Activated CD8-positive, alpha-beta memory T cell treated with anti-CD3 and anti-CD28 coated beads for 4 hours (primary cell): ENCODE data around the gene MCMBP.
"Not testable (repeated sequence)": the region's sequence is repeated elsewhere in the genome, so short reads cannot be mapped to it uniquely, and the experiment has no call there.

ENCODE experiments used
- DNase-seq, 2 donors: peaks; one replicate each; pipeline ENCODE4 v3.0.0-alpha.2; 2020; ENCODE audit warnings: low read depth in 2 of 2

MCMBP gene

GRCh38 chr10:119872610-119872859 lies at the start of gene MCMBP:
Gene MCMBP (minus strand): TSS chr10:119872843. CDS start chr10:119872584, 259 bp downstream.
- DNase-seq = no peak

DNA sequence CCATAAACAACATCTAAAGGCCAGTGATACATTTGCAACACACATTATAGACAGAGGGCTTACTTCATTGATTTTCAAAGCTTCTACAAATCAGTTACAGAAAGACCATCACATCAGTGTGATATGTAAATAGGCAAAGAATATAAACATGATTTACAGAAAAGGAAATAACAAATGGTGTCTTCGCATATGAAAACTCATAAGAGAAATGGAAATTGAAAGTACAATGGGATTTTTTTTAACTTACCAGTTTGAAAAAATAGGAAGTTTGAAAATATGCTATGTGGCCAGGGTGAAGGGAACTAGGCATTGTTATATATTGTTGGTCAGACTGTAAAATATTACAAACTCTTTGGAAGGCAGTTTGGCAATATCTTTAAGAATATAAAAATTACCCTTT lies 47.2 kb upstream of the MCMBP start:
- no peak for DNase-seq

GRCh38 chr10:119919271-119919670 lies 46.6 kb upstream of the MCMBP start:
- DNase-seq = no peak

DNA sequence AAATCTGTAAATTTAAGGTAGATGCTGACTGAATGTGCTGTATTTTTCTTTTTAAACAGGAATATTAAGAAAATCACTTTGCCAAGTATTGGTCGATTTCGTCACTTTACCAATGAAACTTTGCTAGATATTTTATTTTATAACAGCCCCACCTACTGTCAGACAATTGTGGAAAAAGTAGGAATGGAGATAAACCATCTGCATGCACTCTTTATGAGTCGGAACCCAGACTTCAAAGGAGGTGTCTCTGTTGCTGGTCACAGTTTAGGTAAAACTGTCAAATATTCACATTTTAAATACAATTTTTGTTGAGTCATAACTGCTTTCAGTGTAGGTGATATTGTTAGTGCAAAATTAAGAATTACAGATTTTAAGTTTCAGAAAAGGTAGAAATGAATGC lies 45.1 kb upstream of the MCMBP start:
- DNase-seq = no peak

DNA sequence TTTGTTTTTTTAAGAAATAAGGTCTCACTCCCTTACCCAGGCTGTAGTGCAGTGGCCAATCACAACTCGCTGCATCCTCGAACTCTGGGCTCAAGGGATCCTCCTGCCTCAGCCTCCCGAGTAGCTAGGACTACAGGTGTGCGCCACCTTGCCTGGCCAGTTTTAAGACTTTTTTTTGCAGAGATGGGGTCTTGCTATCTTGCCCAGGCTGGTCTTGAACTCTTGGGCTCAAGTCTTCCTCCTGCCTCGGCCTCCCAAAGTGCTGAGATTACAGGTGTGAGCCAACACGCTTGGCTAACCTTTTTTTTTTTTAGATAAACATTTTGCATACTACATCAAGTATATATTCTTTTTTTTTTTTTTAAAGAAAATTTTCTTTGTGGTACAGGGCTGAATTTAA lies 38.0 kb upstream of the MCMBP start:
- no peak for DNase-seq

- DNase-seq = no peak
Measured at GRCh38 chr10:119908166-119908565, 35.5 kb upstream of the MCMBP start.

GRCh38 chr10:119907695-119908094 lies 35.1 kb upstream of the MCMBP start:
- not testable (repeated sequence) for DNase-seq

DNA sequence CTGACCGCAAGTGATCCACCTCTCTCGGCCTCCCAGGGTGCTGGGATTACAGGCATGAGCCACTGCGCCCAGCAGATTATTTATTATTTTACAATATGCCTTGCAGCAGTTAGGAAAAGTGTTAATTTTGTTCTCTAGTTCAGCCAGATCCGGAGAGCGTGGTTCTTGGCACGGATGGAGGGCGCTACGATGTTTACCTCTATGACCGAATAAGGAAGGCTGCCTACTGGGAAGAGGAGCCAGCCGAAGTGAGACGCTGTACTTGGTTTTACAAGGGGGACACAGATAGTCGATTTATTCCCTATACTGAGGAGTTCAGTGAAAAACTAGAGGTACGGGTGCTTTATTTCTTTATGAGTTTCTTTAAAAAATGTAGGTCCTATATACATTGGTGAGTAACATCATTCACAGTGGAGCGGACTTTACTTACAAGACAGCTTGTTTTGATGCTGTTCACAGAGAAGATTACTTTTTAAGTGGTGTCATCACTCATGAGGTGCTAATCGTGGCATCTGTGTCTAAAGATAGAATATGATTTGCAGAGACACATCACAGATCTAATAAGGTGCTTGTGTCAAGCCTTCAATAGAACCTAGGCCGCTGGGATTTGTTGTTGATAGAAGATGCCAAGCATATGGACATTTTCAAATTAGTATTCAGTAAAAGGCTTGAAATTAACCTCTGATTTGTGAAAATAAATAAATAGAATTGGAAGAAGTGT lies 31.5 kb upstream of the MCMBP start:
- no peak for DNase-seq

DNA sequence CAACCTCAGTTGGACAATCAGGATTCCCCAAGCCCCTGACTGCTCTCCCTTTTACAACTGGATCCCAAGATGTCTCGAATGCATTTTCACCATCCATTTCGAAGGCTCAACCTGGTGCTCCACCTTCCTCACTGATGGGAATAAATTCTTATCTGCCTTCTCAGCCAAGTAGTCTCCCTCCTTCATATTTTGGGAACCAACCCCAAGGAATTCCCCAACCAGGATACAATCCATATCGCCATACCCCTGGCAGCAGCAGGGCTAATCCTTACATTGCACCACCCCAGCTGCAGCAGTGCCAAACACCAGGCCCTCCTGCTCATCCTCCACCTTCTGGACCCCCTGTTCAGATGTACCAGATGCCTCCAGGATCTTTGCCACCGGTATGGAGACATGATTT lies 25.9 kb upstream of the MCMBP start:
- no peak for DNase-seq

GRCh38 chr10:119896937-119897770 lies 24.5 kb upstream of the MCMBP start:
- no peak for DNase-seq

DNA sequence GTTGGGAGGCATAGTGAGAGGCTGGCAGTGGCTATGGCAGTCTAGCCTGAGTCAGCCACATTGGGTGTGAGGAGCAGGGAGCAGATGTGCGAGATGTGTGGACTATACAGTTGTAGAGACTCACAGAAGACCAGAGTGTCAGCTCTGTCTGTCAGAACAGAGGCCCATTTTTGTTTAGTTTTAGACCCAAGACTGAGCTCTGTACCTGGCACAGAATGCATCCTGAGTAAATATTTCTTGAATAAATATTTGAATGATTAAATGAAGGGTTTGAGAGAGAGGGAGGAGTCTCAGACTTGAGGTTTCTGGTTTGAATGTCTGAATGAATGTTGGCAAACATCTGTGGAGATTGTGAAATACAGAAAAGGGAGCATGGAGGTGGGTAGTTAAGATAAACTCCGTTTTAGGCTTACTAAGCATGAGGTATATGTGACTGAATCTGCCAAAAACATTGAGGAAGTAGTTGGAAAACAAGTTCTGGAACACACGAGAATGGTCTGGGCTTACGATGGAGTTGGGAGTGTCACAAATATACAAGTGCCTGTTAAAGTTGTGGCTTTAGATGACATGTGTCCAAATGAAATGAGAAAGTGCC lies 23.5 kb upstream of the MCMBP start:
- no peak for DNase-seq

GRCh38 chr10:119893845-119894427 lies 21.3 kb upstream of the MCMBP start:
- DNase-seq = no peak

DNA sequence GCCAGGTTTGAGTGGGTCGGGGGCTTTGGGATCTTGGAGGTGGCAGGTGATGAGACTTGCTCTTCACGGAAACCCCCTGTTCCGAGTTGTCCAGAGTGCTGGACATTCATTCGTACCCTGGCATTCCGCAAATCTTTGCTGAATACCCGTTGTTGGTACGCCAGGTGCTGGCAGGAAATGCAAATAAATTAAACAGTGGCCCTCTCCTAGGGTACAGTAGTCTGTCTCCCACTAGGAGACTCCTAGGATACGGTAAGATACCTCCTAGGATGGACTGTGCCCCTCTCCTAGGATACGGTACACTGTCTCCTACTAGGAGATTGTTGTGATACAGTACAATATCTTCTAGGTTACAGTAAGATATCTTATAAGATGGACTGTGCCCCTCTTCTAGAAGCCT lies 20.4 kb upstream of the MCMBP start:
- no peak for DNase-seq

- DNase-seq = peak; percentile 82 to 87
Measured at GRCh38 chr10:119892188-119893065, 19.8 kb upstream of the MCMBP start, which contains the start of gene SEC23IP. Gene SEC23IP (plus strand): TSS chr10:119892730. CDS start chr10:119892783, 53 bp downstream.

DNA sequence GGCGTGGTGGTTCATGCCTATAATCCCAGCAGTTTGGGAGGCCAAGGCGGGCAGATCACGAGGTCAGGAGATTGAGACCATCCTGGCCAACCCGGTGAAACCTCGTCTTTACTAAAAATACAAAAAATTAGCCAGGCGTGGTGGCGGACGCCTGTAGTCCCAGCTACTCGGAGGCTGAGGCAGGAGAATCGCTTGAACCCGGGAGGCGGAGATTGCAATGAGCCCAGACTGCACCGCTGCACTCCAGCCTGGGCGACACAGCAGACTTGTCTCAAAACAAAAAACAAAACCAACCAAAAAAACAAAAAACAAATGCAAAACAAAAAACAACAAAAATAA lies 19.2 kb upstream of the MCMBP start:
- not testable (repeated sequence) for DNase-seq

DNA sequence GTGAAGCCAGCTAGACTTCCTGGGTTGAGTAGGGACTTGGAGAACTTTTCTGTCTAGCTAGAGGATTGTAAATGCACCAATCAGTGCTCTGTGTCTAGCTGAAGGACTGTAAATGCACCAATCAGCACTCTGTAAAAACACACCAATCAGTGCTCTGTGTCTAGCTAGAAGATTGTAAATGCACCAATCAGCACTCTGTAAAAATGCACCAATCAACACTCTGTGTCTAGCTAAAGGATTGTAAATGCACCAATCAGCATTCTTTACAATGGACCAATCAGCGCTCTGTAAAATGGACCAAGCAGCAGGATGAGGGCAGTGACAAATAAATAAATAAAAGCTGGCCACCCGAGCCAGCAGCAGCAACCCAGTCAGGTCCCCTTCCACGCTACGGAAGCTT lies 17.7 kb upstream of the MCMBP start:
- not testable (repeated sequence) for DNase-seq

DNA sequence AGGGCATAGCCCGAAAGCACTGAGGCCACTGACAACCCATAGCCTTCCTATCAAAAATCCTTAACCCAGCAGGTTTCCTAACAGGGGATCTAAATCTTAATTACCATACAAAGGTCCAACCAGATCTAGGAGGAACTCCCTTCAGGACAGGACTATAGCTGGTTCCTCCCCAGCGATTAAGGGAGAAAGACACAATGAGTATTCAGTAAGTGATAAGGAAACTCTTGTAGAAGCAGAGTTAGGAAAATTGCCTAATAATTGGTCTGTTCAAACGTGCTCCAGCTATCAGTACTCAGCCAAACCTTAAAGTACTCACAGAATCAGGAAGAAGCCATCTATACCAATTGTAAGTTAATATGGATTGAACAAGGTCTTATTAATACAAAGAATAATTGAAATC lies 16.6 kb upstream of the MCMBP start:
- not testable (repeated sequence) for DNase-seq

GRCh38 chr10:119888715-119889114 lies 16.1 kb upstream of the MCMBP start:
- not testable (repeated sequence) for DNase-seq

GRCh38 chr10:119886070-119886469 lies 13.4 kb upstream of the MCMBP start:
- not testable (repeated sequence) for DNase-seq

GRCh38 chr10:119883901-119884611 lies 11.4 kb upstream of the MCMBP start:
- DNase-seq = not testable (repeated sequence)

DNA sequence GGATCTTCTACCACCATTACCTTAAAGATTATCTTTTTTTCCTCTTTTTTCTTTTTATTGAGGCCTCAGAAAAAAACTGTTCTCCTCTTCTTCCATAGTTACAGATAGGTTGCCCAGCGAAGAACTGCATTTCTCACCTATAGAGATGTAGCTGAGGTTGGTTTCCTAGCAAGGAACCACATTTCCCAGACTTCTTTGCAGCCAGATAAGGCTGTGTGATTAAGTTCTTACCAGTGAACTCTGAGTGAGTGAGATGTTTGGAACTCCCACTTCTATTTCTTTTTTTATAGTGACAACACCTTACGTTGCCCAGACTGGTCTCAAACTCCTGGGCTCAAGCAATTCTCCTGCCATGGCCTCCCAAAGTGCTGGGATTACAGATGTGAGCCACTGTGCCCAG lies 5.9 kb upstream of the MCMBP start:
- no peak for DNase-seq
